HG02642 (cell line): ENCODE measurements around the gene ZDHHC9.
"Not testable (repeated sequence)": the region's sequence is repeated elsewhere in the genome, so short reads cannot be mapped to it uniquely, and the experiment has no call there.

Source experiments
- ATAC-seq: cut with Tn5 transposase; IDR thresholded peaks from one replicate; pipeline ENCODE4 v1.9.1; 2021; ENCODE audit warnings: mild to moderate bottlenecking; ENCODE audit not compliant: unreplicated experiment, poor library complexity

ZDHHC9 gene

DNA sequence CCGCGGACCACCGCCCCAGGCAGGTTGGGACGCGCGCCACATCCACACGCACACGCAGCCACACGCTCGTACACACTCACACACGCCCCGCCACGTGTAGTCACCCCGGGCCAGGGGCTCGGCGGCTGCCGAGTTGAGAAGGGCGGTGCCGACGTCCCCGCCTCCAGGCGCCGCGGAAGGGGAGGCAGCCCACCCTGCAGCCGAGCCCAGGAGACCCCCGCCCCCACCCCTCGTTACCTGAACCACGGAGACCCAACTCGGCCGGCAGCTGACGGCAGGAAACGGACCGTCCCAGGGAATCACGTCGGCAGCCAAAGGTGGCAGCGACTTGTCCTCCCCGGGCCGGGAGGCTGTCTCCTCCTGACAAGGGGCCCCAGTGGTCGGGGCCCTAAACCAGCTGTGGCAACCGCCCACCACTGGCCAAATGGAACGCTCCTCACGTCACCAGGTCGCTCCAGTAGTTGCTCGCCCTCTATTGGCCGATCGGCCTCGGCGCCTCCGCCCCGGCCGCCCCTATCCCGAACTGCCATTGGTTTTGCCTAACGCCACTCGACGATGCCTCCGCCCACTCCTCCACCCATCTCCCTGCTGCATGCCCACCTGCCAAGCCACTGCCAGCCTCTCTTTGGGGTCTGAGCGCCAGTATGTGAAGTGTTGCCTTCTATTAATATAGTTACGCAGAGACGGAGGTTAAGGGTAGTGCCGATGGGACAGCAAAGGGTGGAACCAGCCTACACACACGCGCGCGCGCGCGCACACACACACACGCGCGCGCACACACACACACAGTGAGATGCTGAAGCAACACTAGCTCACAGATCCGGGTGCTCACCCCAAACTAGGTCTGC is at the start of gene ZDHHC9:
Gene ZDHHC9 (minus strand): TSS at position 428 of the 848 bp plus-strand sequence. CDS start 1,941 bp downstream, outside the sequence.
- ATAC-seq, result peak; percentile 99

DNA sequence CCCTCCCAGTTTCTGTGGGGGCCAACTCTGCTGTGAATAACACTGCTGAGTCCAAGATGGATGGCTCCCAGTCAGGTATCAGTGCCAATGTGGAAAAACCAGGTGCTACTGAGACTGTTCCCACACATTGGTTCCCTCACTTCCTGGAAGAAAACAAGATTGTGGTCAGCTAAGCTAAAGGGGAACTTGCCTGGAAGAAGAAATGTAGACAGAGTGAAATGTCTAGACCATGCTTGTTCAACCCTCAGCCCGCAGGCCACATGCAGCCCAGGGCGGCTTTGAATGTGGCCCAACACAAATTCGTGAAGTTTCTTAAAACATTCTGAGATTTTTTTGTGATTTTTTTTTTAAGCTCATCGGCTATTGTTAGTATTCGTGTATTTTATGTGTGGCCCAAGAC is 33.7 kb upstream of the ZDHHC9 start:
- ATAC-seq, result no peak

DNA sequence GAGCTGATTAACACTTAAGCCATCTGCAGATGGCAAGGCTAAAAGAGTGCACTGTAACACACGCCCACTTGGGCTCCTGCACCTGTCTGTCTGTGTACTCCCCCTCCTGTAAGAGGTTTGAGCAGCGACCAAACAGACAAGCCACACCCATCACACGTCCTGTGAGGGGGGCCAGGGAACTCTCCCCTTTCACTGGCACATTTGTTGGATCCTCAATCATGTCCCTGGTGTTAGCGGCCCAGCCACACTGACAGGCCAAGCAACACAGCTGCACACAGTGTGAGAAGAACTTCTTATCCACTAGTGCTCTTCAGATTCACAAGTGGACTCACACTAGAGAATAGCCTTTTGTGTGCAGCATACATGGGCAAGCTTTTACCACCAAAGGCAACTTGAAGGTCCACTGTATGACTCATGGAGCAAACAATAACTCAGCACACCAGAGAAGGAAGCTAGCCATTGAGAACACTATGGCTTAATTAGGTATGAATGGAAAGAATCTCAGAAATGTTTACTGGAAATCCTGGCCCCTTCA is 33.2 kb upstream of the ZDHHC9 start:
- no peak for ATAC-seq

DNA sequence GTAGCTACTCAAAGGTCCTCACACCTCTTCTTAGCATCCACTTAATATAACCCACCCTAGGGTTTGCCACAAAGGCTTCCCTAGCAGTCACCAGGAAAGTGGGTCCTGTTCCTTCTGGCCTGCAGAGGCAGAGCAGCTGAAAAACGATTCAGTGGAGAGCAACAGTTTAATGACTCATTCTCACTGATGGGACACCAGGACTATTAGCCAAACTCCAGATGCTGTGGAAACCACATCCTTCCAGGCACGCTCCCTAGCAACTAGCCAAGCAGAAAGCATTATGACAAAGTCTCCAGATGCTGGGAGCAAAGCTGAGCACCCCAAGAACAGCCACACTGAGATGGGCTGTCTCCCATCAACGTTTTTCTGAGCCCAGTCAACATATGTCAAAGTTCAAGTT is 32.0 kb upstream of the ZDHHC9 start:
- ATAC-seq, result no peak

DNA sequence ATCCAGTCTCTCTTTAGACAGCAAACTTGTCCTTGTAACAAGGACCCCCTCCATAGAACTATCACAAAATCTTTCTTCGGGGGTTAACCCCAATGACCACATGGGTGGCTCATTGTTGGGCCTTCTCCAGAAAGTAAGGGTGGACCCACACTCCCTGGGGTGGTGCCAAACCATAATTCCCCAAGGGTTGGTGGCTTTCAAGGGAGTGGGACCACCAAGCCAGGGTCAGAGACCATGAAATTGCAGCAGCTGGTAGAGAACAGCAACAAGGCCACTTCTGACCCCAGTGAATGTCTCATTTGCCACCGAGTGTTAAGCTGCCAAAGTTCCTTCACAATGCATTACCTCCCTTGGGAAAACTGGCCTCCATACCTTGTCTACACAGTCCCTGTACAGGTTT is 28.8 kb upstream of the ZDHHC9 start:
- no peak for ATAC-seq

DNA sequence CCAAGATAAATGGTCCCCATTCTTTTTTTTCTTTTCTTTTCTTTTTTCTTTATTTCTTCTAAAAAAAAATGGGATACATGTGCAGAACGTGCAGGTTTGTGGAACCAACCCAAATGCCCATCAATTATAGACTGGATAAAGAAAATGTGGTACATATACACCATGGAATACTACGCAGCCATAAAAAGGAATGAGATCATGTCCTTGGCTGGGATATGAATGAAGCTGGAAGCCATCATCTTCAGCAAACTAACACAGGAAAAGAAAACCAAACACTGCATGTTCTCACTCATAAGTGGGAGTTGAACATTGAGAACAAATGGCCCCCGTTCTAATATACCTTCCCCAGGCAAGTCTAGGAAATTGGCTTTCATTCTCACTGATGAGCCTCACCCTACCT is 22.6 kb upstream of the ZDHHC9 start:
- not testable (repeated sequence) for ATAC-seq

DNA sequence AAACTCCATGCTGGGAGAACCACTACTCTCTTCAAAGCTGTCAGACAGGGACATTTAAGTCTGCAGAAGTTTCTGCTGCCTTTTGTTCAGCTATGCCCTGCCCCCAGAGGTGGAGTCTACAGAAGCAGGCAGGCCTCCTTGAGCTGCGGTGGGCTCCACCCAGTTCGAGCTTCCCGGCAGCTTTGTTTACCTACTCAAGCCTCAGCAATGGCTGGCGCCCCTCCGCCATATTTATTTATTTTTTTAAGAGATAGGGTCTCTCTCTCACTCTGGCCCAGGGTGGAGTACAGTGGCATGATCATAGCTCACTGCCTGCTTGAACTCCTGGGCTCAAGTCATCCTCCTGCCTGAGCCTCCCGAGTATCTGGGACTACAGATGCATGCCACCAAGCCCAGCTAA is 15.4 kb upstream of the ZDHHC9 start:
- not testable (repeated sequence) for ATAC-seq

DNA sequence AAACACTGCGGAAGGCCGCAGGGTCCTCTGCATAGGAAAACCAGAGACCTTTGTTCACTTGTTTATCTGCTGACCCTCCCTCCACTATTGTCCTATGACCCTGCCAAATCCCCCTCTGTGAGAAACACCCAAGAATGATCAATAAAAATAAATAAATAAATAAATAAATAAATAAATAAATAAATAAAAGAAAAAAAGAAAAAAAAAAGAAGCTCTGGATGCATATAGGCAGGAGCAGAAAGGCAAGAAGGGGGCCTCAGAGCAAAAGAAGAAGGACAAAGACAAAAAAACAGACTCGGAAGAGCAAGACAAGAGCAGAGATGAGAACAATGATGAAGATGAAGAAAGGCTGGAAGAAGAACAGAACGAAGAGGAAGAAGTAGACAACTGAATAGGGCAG is 8.1 kb upstream of the ZDHHC9 start:
- ATAC-seq, result not testable (repeated sequence)

DNA sequence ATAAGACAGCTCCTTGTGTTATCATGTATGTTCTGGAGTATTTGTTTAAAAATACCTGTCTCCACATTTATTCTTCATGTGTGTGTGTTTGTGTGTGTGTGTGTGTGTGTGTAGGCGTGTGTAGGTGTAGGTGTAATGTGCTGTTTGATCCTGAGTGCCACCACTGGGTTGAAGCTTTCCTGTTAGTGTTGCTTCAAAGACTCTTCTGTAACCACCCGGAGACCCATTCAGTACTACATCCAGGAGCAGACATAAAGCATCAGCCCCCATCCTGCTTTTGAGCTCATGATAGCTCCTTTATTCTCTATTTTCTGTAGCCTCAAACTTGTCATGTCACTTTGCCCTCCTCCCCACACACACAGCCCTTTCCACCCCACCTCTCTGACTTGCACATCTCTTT is 3.0 kb upstream of the ZDHHC9 start:
- no peak for ATAC-seq

DNA sequence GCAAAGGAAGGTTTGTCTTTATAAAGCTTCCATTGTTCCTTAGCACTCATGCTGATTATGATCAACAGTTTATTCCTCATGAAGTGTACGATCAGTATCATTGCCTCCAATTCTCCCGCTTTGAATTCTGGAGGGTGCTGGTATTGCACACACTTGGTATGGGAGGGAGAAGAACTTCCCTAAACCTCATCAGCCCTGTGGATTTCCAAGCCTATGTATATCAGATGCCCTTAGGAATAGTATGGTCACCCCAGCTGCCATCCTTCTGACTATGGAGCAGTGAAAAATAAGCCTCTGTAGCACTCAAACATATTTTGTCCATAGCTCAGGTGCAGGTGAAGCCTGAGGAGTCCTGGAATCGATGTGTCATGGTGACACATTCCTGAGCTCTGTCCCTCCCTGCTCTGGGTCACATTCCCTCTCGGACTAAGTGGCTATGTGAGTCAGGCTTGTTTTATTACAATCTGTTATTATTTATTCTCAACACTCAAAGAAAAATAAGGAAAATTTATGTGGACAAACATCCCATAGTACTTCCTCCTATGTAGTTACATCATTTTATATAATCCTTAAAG is 2.0 kb upstream of the ZDHHC9 start:
- ATAC-seq, result no peak

DNA sequence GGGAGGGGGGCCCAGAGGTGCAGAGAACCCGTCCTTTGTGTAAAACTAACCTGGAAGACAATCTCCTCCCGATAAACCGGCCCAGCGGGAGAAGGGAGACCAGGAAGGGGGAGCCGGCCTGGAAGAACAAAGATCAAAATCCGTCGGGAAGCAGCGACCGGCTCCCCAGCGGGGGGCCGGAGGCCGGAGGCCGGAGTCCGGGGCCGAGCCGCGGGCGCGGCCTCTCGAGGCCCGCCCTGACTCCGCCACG is 552 bp downstream of the ZDHHC9 start:
- no peak for ATAC-seq

DNA sequence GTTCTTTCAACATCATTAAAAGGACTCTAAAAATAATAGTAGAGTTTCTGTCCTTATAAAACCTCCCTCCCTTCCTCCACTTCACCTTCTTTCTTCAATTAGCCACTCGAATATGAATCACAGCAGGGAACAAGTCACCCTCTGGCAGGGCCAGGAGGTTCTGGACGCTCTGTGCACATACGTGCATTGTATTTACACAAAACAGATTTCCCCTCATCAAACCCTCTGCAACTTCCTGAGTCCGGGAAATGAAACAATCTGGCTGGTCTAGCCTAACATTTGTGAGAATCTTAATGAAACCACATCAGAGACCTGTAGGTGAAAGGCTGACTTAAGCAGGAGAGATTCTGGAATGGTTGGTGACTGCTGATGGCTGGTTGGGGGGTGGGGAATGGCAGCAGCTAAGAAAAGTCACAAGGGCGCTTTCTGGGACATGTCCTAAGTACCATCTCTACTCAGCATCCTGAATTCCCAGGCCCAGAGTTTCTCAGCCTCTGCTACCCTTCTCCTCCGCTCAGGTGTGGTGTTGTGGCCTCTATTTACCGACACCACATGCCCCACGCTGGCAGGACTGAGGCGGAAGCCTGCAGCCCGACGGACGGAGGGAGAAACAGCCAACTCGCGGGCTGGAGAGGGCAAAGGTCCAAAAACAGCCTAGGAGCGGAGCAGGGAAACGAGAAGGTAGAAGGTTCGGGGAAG is 1.0 kb downstream of the ZDHHC9 start:
- ATAC-seq, result no peak

DNA sequence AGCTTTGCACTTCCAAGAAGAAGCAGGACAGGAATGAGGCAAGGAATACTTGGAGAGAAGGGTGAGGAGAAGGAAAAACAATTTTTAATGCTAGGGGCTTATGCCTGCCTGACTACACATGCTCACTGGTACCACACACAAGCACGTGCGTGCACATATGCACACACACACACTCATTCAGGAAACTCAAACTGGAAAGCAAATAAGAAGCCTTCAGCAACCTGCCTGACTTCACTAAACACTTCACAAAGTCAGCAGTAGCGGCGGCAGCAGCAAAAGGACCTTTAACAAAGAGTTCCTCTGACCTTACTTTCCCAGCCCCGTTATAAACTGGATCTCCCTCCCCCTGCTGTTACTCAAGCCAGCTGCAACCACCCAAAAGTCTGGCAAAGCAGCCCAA is 3.3 kb downstream of the ZDHHC9 start:
- ATAC-seq, result no peak

DNA sequence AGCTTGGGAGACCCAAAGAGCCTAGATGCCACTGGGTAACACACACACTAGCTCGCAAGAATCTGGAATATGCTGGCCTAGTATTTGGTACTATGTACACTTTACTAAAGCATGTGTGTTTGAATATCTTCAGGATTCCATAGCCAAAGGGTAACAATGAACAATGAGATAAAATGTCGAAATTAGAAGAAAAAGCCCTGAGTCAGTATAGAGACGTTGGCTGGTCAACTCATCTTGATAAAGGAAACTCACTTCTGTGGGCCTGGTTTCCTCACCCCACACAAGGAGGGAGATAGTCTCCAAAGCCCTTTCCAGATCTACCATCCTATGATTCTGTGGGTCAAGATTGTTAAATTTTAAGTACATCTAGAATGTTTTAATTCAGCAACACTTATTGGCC is 6.9 kb downstream of the ZDHHC9 start:
- ATAC-seq, result no peak

DNA sequence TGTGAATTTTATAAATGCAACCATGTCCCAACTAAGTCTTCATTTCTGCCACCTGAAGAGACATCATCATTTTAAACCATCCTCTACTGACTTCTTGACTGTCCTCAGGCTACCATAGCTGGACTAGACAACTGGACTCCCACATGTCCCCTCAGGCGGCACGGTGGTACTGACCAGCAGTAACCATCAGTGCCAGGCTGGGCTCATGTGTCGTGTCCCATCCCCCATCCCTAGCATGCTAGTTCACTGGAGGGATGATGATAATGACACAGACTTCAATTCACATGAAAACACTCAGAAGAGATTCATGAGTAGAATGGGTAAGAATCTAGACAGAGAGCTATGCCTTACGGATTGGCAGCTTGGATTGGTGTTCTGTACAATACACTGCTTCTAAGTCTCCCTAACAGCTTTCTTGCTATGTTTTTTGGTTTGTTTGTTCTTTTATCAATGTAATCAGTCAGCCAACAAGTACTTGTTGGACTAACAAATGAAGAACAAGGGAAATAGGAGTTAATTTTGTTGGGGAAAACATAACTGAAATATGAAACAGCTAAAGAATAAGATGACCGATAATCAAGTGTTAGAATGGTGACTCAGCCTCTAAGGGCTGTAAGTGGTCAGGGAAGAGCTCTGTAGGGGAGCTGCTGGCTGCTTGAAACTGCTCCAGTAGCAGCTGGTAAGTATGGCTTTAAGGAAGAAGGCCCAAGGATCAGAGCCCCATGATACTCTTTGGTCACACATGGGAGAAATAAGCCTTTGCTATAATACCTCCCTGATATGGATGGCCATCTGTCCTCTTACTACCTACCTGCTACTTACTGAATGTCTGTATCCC is 10.3 kb downstream of the ZDHHC9 start:
- no peak for ATAC-seq

DNA sequence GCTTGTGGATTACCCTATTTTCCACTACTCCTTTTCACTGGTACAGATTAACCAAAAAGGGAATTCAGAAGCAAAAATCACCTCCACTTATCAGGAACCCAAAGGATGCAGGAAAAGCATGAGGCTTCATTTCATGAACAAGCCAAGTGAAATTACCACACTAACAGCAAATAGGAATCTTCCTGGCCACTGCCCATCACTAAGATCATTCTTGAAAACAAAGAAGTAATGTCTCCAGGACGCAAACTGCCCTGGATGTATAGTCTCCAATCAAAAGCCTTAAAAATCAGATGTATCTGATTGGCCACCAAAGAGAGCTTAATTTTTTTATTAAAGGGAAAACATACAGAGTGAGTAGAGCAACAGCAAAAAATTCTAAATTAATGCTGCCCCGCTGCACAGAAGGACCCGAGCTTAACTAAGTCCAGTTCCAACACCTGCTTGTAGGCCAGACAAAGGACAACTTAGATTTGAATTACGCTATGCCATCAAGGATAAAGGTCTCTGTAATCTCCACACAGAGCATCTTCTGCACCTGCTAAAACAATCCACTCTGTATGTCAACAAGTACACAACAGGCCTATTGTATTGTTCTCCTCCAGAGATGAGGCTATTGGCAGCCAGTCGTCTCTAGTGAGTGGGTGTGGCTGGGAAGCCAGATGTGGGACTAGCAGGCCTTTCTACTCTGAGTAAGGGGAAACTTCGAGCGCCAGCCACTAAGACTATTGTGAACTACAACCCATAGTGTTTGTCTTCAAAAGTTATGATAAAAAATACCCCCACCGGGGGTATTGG is 12.4 kb downstream of the ZDHHC9 start:
- ATAC-seq, result no peak

DNA sequence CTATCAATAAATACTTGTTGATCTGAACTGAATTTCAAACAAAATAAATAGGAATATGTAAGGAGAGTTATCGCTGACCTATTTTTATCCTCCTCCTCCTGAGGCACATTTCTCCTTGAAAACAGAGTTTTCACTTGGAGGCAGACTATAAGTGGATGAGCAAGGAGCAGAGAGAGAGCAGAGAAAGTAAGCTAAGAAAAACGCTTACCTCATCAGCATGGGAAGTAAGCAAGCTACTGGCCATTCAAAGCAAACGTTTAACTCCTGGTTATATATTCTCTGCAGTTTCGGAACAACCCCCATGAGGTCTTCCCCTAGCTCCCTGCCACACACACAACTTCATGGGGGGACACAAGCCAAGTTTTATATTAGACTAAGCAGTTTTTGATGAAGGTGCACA is 13.2 kb downstream of the ZDHHC9 start:
- no peak for ATAC-seq

DNA sequence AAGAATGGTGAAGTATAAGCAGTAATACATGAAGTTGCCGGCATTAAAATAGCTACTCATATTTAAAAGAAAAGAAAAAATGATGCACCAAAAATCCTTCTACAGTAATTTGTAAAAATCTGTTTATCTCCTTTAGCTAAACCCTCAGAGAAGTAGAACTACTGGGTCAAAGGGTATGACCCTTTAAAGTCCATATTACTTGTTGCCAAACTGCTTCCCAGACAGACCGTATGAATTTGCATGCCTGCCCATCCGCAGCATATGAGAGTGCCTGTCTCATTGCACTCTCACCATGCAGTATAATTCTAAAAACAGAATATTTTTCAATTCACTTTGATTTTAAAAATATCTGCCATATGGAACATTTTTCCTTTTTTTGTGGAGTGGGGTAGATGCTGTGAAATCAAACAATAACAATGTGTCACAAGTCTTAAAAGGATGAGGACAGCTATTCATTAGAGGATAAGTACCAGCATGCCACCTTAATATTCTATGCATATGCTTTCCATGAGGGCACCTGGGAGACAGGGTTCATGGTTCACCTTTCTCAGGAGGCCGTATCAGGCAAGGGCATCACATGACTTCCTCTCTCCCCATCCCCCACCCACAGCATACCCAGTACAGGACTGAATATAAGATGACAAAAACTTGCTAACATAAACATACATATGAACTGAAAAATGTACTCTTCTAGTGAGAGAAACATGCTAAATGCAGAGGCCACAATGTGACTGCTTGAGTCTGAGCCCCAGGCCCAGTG is 17.8 kb downstream of the ZDHHC9 start:
- ATAC-seq, result no peak

DNA sequence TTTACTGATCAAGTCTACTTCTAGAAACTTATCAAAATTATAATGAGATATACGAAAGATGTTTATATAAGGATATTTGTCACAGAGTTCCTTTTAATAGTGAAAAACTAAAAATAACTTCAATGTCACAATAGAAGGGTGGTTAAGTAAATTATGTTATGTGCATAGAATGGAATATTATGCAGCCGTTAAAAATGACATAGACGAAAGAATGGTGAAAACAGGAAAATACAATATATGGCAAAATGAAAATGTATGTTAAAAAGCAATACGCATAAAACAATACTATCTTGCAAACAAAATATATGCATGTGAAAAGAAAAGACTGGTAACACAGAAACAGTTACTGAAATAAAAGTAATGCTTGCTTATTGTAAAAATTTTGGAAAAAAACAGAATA is 19.1 kb downstream of the ZDHHC9 start:
- ATAC-seq, result no peak
